ENCODE results near the gene PRPF39. TPM values are rescaled to one million over a fixed set of nuclear protein-coding genes. Genes with fewer than 3 reads are reported as not detected.

Gene PRPF39
- total RNA-seq, 1 experiment from 2014 or later = 59.8 TPM

DNA sequence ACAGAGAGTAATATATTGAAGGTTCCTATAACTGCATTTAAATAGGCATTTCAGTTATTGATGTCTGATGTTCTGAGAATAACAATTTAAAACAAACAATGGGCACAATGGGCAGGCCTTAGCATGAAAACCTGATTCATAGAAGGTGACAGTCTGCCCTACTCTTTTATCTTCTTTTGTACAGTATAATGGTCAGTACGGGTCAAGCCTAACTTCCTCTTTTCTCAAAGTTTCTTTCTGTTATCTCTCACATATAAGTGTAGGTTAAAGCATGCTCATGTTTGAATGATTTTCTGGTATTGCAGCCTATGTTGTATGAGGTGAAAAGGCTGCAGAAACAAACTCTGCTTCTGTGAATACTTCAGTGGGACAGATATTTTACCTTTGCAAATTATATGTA, 36.2 kb downstream of the PRPF39 start:
- no peaks in the 10 kb centered on the region for H3K4me1 ChIP-seq (ENCODE audit: insufficient read depth, low read length)
- no peak overlapping the region for H3K14ac ChIP-seq (ENCODE audit: insufficient read depth, low read length)
- no peak overlapping the region for H2BK5ac ChIP-seq (ENCODE audit: insufficient read length, low read length)
- no peak overlapping the region for H3K56ac ChIP-seq (ENCODE audit: insufficient read length, low read depth, low read length)
- H3K79me2 ChIP-seq (ENCODE audit: insufficient read depth, low read length) = no peaks in the 10 kb centered on the region
- no peak overlapping the region for H2BK12ac ChIP-seq (ENCODE audit: insufficient read length, low read depth, low read length)
- WGBS (ENCODE audit: extremely low coverage, insufficient read length, low lambda C conversion rate) = no CpG with 5 or more reads among the region's 1 CpG
- Mint-ChIP-seq H3K27me3 (ENCODE audit: low read depth) (no peaks in the 10 kb centered on the region), H3K4me3 (no peak overlapping the region), H3K36me3 (ENCODE audit: insufficient read depth in 1 of 3, low read depth in 3 of 3) (peaks cover 38 to 87% (median 80%) of the 10 kb centered on the region in 3 experiments), H3K9me3 (no peaks in the 10 kb centered on the region), H3K4me1 (no peaks in the 10 kb centered on the region), H3K27ac (no peak overlapping the region)
- no peak overlapping the region for H3K27ac ChIP-seq (ENCODE audit: insufficient read length, low read depth, low read length)
- no peak overlapping the region for H4K5ac ChIP-seq (ENCODE audit: insufficient read length, low read depth, low read length)
- no peaks in the 10 kb centered on the region for H4K20me1 ChIP-seq (ENCODE audit: control insufficient read depth, insufficient read depth, insufficient read length)
- no peak overlapping the region for H2AFZ ChIP-seq (ENCODE audit: low read length)
- H3K79me1 ChIP-seq (ENCODE audit: insufficient read depth, low read depth, low read length, poor library complexity, severe bottlenecking) = no peaks in the 10 kb centered on the region
- H3K27me3 ChIP-seq (ENCODE audit: insufficient read depth, low read length) = no peaks in the 10 kb centered on the region
- TF ChIP-seq, protein P1, sequence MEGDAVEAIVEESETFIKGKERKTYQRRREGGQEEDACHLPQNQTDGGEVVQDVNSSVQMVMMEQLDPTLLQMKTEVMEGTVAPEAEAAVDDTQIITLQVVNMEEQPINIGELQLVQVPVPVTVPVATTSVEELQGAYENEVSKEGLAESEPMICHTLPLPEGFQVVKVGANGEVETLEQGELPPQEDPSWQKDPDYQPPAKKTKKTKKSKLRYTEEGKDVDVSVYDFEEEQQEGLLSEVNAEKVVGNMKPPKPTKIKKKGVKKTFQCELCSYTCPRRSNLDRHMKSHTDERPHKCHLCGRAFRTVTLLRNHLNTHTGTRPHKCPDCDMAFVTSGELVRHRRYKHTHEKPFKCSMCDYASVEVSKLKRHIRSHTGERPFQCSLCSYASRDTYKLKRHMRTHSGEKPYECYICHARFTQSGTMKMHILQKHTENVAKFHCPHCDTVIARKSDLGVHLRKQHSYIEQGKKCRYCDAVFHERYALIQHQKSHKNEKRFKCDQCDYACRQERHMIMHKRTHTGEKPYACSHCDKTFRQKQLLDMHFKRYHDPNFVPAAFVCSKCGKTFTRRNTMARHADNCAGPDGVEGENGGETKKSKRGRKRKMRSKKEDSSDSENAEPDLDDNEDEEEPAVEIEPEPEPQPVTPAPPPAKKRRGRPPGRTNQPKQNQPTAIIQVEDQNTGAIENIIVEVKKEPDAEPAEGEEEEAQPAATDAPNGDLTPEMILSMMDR (conservative IDR thresholded peaks at IDR 0.05) = no peak
- H3K23ac ChIP-seq (ENCODE audit: insufficient read length, low read depth, low read length) = no peak overlapping the region
- no peak for DNase-seq
- H4K91ac ChIP-seq (ENCODE audit: insufficient read length, low read depth, low read length) = no peak overlapping the region
- H2BK120ac ChIP-seq (ENCODE audit: low read depth, low read length, poor library complexity, severe bottlenecking) = no peak overlapping the region
- H2BK15ac ChIP-seq (ENCODE audit: low read depth, low read length) = no peak overlapping the region
- H4K8ac ChIP-seq (replicated peaks; ENCODE audit: insufficient read length, low read depth, low read length) = no peak overlapping the region
- H2AK5ac ChIP-seq (ENCODE audit: insufficient read length, low read length) = no peak overlapping the region
- H3K4me2 ChIP-seq (ENCODE audit: insufficient read depth, insufficient read length, low read length) = no peak overlapping the region
- no peaks in the 10 kb centered on the region for H3K23me2 ChIP-seq (ENCODE audit: insufficient read length, low read depth, low read length, poor library complexity, severe bottlenecking)
- no peak overlapping the region for H3K18ac ChIP-seq (ENCODE audit: insufficient read length, low read depth, low read length)
- H2BK20ac ChIP-seq (ENCODE audit: low read depth, low read length, poor library complexity, severe bottlenecking) = no peak overlapping the region
- no peak overlapping the region for H3K4ac ChIP-seq (ENCODE audit: low read depth, low read length)
- H3K9me3 ChIP-seq (ENCODE audit: control insufficient read depth, low read depth, low read length) = no peaks in the 10 kb centered on the region
- H3T11ph ChIP-seq (ENCODE audit: low read length) = no peak overlapping the region
- no peak overlapping the region for H3K9ac ChIP-seq (ENCODE audit: extremely low read depth, insufficient read length, low read length)

Data from H9 (cell line).